ENCODE results near the gene FLT4. TPM values are rescaled to one million over a fixed set of nuclear protein-coding genes. Genes with fewer than 3 reads are reported as not detected.

FLT4 gene
- total and polyA plus RNA-seq, 3 experiments from 2014 or later: 6.0 to 12.7 (median 8.2) TPM

DNA sequence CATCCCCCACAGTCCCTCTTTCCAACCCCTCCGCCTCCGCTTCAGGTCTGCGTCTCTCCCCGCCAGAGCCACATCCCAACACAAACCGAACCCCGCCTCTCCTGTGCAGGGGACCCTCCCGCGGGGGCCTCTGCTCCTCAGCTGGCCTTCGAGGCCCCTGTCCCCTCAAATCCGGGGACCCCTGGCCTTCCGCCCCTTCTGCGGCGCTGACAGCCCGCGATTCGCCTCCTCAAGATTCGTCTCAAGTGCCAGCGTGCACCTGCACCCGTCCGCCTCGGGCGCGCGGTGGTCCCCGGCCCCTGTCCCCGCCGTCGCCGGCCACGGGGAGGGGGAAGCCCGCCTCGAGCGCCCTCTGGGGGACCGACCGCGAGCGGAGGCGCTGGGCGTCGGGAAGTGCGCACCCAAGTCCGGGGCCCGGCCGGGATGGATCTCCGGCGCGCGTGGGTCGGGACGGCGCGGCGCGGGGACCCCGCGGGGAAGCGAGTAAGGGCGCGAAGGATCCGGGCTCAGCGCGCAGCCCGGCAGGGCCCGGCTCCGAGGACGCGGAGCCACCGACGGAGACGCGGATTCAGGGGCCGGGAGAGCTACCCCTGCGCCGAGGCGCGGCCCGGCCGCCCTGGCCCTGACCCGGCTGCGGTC, 623 bp downstream of the FLT4 start:
- Histone ChIP-seq H3K27ac (ENCODE audit: low read depth, low read length) (no peak overlapping the region), H3K27me3 (ENCODE audit: insufficient read depth, low read length, poor library complexity, severe bottlenecking) (peaks cover 6% of the 10 kb centered on the region), H3K4me3 (ENCODE audit: low read length) (no peak overlapping the region), H3K4me1 (ENCODE audit: insufficient read depth, low read length) (no peaks in the 10 kb centered on the region), H3K36me3 (ENCODE audit: insufficient read depth, low read length) (no peaks in the 10 kb centered on the region), H3K9me3 (ENCODE audit: low read length) (no peaks in the 10 kb centered on the region)
- peak in 4 of 5 donors; percentile 13 to 46 (median 20) for DNase-seq
- no peaks in the 10 kb centered on the region for H3K9me3 Mint-ChIP-seq
- peak overlapping the region in 7 of 8 donors; percentile 43 to 95 (median 63) for H3K27ac Mint-ChIP-seq
- peaks cover 0 to 3% (median 0%) of the 10 kb centered on the region in 3 donors for H3K36me3 Mint-ChIP-seq
- H3K4me3 Mint-ChIP-seq: peak overlapping the region; percentile 79 to 92 (median 86)
- H3K27me3 Mint-ChIP-seq: peaks cover 19 to 43% of the 10 kb centered on the region in 2 donors
- ChIA-PET CTCF (no interaction called here), POLR2A (no interaction called here)
- H3K4me1 Mint-ChIP-seq: peaks cover 14 to 37% (median 25%) of the 10 kb centered on the region in 3 donors

DNA sequence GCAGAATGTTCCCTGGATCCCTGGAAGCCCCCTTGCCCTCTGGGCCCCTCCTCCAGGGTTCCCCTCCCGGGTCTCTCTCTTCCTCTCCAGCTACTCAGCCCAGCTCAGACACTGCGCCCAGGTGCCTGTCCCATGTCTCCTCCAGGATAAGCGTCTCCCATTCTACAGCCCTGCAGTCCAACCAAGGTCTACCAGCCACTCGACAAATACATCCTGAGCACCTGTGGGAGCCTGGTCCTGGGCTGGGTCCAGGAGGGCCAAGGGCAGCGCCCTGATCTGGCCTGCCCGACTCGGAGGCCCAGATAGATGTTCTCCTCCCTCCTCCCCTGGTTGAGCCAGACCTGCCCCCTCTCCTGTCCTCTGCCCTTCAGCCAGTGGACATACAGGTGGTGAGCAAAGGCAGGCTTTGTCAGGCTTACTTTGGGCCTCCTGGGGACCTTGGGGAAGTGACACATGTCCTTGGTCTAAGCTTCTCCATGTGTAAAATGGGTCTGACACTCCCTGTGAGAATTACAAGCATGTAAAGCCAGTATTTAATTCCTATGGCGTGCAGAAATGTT, 1.4 kb downstream of the FLT4 start:
- peaks cover 19 to 41% of the 10 kb centered on the region in 2 donors for H3K27me3 Mint-ChIP-seq
- ChIA-PET POLR2A (no interaction called here), CTCF (no interaction called here)
- H3K27ac ChIP-seq (ENCODE audit: low read depth, low read length): no peak overlapping the region
- H3K4me3 Mint-ChIP-seq: peak overlapping the region; percentile 79 to 92 (median 86)
- peak in 1 of 5 donors; percentile 26 for DNase-seq
- H3K36me3 ChIP-seq (ENCODE audit: insufficient read depth, low read length): no peaks in the 10 kb centered on the region
- peaks cover 14 to 37% (median 25%) of the 10 kb centered on the region in 3 donors for H3K4me1 Mint-ChIP-seq
- peaks cover 0 to 3% (median 0%) of the 10 kb centered on the region in 3 donors for H3K36me3 Mint-ChIP-seq
- no peaks in the 10 kb centered on the region for H3K4me1 ChIP-seq (ENCODE audit: insufficient read depth, low read length)
- no peaks in the 10 kb centered on the region for H3K9me3 Mint-ChIP-seq
- no peaks in the 10 kb centered on the region for H3K9me3 ChIP-seq (ENCODE audit: low read length)
- peak overlapping the region in 6 of 8 donors; percentile 43 to 90 (median 64) for H3K27ac Mint-ChIP-seq
- peaks cover 6% of the 10 kb centered on the region for H3K27me3 ChIP-seq (ENCODE audit: insufficient read depth, low read length, poor library complexity, severe bottlenecking)
- H3K4me3 ChIP-seq (ENCODE audit: low read length): no peak overlapping the region

DNA sequence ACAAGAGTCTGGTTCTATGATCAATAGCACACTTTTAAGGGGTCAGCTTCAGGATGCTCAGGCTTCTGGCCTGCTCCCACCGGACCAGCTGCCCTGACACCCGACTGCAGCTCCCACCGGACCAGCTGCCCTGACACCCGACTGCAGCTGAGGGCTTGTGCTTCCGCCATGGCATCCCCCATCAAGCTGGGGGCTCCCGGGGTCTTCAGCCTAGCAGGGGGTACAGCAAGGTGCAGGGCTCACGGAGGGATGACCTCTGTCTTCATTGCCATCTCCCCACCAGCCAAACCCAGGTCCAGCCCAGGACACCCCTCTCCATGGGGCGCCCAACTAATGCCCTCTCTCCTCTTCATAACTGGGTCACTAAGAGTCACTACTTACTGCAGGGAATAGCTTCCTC, 1.9 kb downstream of the FLT4 start:
- ChIA-PET POLR2A (no interaction called here), CTCF (no interaction called here)
- Histone ChIP-seq H3K36me3 (ENCODE audit: insufficient read depth, low read length) (no peaks in the 10 kb centered on the region), H3K4me1 (ENCODE audit: insufficient read depth, low read length) (no peaks in the 10 kb centered on the region), H3K9me3 (ENCODE audit: low read length) (no peaks in the 10 kb centered on the region), H3K27me3 (ENCODE audit: insufficient read depth, low read length, poor library complexity, severe bottlenecking) (peaks cover 6% of the 10 kb centered on the region), H3K4me3 (ENCODE audit: low read length) (no peak overlapping the region), H3K27ac (ENCODE audit: low read depth, low read length) (no peak overlapping the region)
- Mint-ChIP-seq H3K4me1 (peaks cover 14 to 37% (median 25%) of the 10 kb centered on the region in 3 donors), H3K27me3 (peaks cover 19 to 35% of the 10 kb centered on the region in 2 donors), H3K9me3 (no peaks in the 10 kb centered on the region), H3K27ac (peak overlapping the region in 6 of 8 donors; percentile 8 to 82 (median 55)), H3K4me3 (peak overlapping the region; percentile 41 to 88 (median 84)), H3K36me3 (peaks cover 0 to 3% (median 0%) of the 10 kb centered on the region in 3 donors)
- peak in 1 of 5 donors; percentile 35 for DNase-seq

DNA sequence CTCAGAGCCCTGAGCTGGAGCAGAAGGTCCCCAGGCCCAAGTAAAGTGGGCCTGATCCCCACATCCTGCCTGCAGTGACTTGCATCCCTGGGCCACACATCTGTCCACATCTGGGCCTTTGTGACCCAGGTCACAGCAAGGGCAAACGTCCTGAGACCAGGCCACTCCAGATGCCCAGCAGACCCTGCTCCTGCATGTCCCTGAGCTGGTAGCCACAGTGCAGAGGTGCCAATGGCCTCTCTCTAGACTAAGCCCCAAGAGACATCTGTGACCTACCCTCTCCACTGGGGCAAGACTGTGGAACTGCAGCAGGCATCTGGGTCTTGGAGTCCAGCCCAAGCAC, 2.5 kb downstream of the FLT4 start:
- CTCF ChIA-PET: no interaction called here
- peak overlapping the region in 1 of 8 donors; percentile 43 for H3K27ac Mint-ChIP-seq
- H3K27me3 Mint-ChIP-seq: peaks cover 18 to 33% of the 10 kb centered on the region in 2 donors

DNA sequence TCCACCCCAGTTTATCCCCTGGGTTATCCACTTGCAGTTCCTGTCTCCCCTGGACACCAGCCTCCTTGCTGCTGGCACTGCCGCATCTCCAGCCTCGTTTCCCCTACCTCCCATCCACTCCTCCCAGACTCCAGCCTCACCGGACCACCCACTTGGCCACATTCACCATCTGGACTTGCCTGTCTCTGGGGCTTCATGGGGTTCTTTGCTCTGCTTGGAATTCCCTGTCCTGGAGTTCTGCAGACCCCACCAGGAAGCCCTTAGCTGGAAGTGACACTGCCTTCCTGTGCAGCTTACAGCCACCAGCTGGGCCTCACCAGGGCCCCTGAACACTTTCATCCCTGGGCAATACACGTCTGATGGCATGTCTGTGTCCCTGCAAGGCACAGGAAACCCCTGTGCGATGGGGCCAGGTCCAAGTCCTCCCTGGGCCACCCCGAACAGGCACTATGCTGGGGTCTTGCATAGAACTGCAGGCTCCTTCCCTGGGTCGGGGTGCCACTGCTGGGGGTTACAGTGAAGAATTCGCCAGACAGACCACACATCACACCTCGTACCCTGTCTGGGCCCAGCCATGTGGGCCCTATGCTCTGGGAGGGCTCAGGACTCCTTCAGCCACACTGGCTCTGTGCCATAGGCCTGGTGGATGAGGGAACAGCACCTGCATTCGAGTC, 3.0 kb downstream of the FLT4 start:
- Mint-ChIP-seq H3K27ac (peak overlapping the region in 2 of 8 donors; percentile 36 to 77), H3K4me3 (peak overlapping the region in 1 of 7 donors; percentile 61), H3K4me1 (peaks cover 14 to 37% (median 22%) of the 10 kb centered on the region in 3 donors), H3K36me3 (peaks cover 0 to 3% (median 0%) of the 10 kb centered on the region in 3 donors), H3K27me3 (peaks cover 13 to 29% of the 10 kb centered on the region in 2 donors), H3K9me3 (no peaks in the 10 kb centered on the region)
- H3K27ac ChIP-seq (ENCODE audit: low read depth, low read length): no peak overlapping the region
- no peak overlapping the region for H3K4me3 ChIP-seq (ENCODE audit: low read length)
- H3K9me3 ChIP-seq (ENCODE audit: low read length): no peaks in the 10 kb centered on the region
- ChIA-PET CTCF (interaction anchor here (1.0 kb wide), 1 partner anchor 27 kb away, joined by 3 read pairs; no protein-coding TSS in a partner anchor), POLR2A (no interaction called here)
- no peaks in the 10 kb centered on the region for H3K4me1 ChIP-seq (ENCODE audit: insufficient read depth, low read length)
- peak in 1 of 5 donors; percentile 41 for DNase-seq
- H3K36me3 ChIP-seq (ENCODE audit: insufficient read depth, low read length): no peaks in the 10 kb centered on the region
- H3K27me3 ChIP-seq (ENCODE audit: insufficient read depth, low read length, poor library complexity, severe bottlenecking): peaks cover 1% of the 10 kb centered on the region

More for the DNA sequence above, 2.5 kb downstream of the FLT4 start:
- no peak overlapping the region for H3K27ac ChIP-seq (ENCODE audit: low read depth, low read length)
- POLR2A ChIA-PET: no interaction called here
- DNase-seq: peak in 1 of 5 donors; percentile 34
- no peaks in the 10 kb centered on the region for H3K4me1 ChIP-seq (ENCODE audit: insufficient read depth, low read length)
- no peaks in the 10 kb centered on the region for H3K9me3 Mint-ChIP-seq
- H3K36me3 Mint-ChIP-seq: peaks cover 0 to 3% (median 0%) of the 10 kb centered on the region in 3 donors
- H3K4me3 Mint-ChIP-seq: peak overlapping the region in 3 of 7 donors; percentile 84 to 88 (median 86)
- H3K36me3 ChIP-seq (ENCODE audit: insufficient read depth, low read length): no peaks in the 10 kb centered on the region
- no peak overlapping the region for H3K4me3 ChIP-seq (ENCODE audit: low read length)
- H3K9me3 ChIP-seq (ENCODE audit: low read length): no peaks in the 10 kb centered on the region
- H3K27me3 ChIP-seq (ENCODE audit: insufficient read depth, low read length, poor library complexity, severe bottlenecking): peaks cover 6% of the 10 kb centered on the region
- H3K4me1 Mint-ChIP-seq: peaks cover 14 to 40% (median 25%) of the 10 kb centered on the region in 3 donors

DNA sequence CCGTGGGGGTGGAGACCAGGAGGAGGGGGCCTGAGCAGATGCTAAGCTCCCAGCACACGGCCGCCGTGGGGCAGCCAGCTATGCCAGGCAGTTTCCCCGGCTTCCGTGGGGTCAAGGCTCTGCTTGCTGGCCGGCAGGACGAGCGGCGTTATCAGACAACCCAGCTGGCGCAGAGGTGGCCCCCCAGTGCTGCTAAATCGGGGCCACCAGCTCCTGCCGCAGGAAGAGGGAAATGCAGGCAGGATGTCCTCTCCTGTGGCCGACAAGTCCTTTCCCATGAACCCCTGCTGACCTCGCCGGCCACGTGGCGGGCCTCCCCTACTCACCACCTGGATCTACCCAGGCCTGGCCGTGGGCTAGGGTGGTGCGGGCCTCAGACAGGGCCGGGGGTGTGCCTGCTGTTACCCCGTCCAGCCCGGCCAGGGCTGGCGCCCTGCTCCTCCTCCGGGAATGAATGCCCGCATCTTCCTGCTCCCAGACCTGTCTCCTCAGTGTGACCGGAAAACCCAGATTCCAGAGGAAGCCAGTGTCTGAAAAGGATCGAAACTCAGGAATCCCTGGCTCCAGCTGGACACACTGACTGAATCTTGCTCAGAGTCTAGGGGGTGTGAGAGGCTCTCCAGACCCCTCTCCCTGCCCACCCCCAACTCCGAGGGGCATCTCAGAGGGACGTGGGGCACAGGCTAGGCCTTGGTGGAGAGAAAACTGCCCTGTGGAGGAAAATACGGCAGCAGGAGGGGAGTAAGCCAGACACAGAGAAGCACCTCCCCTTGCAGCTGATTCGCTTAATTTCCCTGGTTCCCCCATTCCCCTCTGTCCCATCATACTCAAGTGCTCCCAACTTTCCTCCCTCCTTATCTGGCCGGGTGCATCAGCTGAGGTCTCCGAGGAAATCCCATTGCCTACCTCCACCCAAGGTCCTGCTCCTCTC, 3.9 kb downstream of the FLT4 start:
- DNase-seq: peak in 1 of 5 donors; percentile 29
- ChIA-PET CTCF (interaction anchor here (1.0 kb wide), 1 partner anchor 26 kb away, joined by 3 read pairs; no protein-coding TSS in a partner anchor), POLR2A (no interaction called here)
- Histone ChIP-seq H3K36me3 (ENCODE audit: insufficient read depth, low read length) (no peaks in the 10 kb centered on the region), H3K27ac (ENCODE audit: low read depth, low read length) (no peak overlapping the region), H3K4me1 (ENCODE audit: insufficient read depth, low read length) (no peaks in the 10 kb centered on the region), H3K9me3 (ENCODE audit: low read length) (no peaks in the 10 kb centered on the region), H3K4me3 (ENCODE audit: low read length) (no peak overlapping the region), H3K27me3 (ENCODE audit: insufficient read depth, low read length, poor library complexity, severe bottlenecking) (no peaks in the 10 kb centered on the region)
- Mint-ChIP-seq H3K4me1 (peaks cover 9 to 34% (median 19%) of the 10 kb centered on the region in 3 donors), H3K27ac (peak overlapping the region in 2 of 8 donors; percentile 36 to 82), H3K36me3 (peaks cover 0 to 3% (median 0%) of the 10 kb centered on the region in 3 donors), H3K4me3 (peak overlapping the region in 2 of 7 donors; percentile 6 to 61), H3K27me3 (peaks cover 10 to 25% of the 10 kb centered on the region in 2 donors), H3K9me3 (no peaks in the 10 kb centered on the region)

DNA sequence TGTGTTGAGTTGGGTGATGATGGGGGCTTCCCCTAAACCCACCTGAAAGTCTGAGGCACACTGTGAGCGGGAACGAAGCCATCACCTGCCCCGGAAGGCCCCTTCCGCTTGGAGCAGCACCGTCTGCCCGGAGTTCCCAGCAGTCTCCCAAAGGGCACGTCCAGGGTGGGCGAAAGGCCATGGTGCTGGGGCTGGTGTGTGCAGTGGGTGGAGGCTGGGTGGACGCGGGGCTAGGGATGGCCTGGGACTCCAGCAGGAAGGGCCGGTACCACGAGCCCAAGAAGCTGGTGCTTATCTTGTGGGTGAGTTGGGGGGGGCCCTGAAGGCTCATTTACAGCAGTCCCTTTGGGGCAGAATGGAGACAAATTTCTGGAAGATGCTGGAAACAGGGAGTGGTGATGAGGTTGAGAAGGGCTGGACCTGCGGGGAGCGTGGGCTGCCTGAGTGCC, 4.6 kb downstream of the FLT4 start:
- H3K4me1 ChIP-seq (ENCODE audit: insufficient read depth, low read length): no peaks in the 10 kb centered on the region
- peak in 1 of 5 donors; percentile 39 for DNase-seq
- POLR2A ChIA-PET: no interaction called here
- H3K9me3 Mint-ChIP-seq: no peaks in the 10 kb centered on the region
- H3K36me3 Mint-ChIP-seq: peaks cover 0 to 2% (median 0%) of the 10 kb centered on the region in 3 donors
- H3K27ac Mint-ChIP-seq: peak overlapping the region in 2 of 8 donors; percentile 17 to 43
- no peaks in the 10 kb centered on the region for H3K27me3 ChIP-seq (ENCODE audit: insufficient read depth, low read length, poor library complexity, severe bottlenecking)
- peak overlapping the region in 2 of 7 donors; percentile 6 to 23 for H3K4me3 Mint-ChIP-seq
- CTCF ChIA-PET: no interaction called here
- H3K27ac ChIP-seq (ENCODE audit: low read depth, low read length): no peak overlapping the region
- peaks cover 2 to 27% (median 15%) of the 10 kb centered on the region in 3 donors for H3K4me1 Mint-ChIP-seq
- H3K9me3 ChIP-seq (ENCODE audit: low read length): no peaks in the 10 kb centered on the region
- no peak overlapping the region for H3K4me3 ChIP-seq (ENCODE audit: low read length)
- peaks cover 5 to 18% of the 10 kb centered on the region in 2 donors for H3K27me3 Mint-ChIP-seq
- no peaks in the 10 kb centered on the region for H3K36me3 ChIP-seq (ENCODE audit: insufficient read depth, low read length)
